ENCODE data around the gene ACTN2. TPM values are rescaled to one million over a fixed set of nuclear protein-coding genes. Genes with fewer than 3 reads are reported as not detected.

The ACTN2 gene
- total and polyA plus RNA-seq, 2 donors (not counting 1 experiment from before 2014, with no cell fraction given): 0.17 to 0.22 TPM

- H3K27ac ChIP-seq (ENCODE audit: insufficient read depth, low read length): no peak overlapping the region
- H2AFZ ChIP-seq (ENCODE audit: low read length): no peak overlapping the region
- no peaks in the 10 kb centered on the region for H3K9me3 ChIP-seq (ENCODE audit: control insufficient read depth, insufficient read depth, low read depth, low read length)
- TF ChIP-seq EZH2 (IDR thresholded peaks at IDR 0.05; ENCODE audit: low read length, missing control alignments) (no peak), CTCF (conservative IDR thresholded peaks at IDR 0.05 in 1 of 2, IDR thresholded peaks at IDR 0.05 in 1 of 2; ENCODE audit: low read depth in 1 of 2, low read length in 2 of 2) (peak; percentile 40 to 45)
- no peak overlapping the region for H3K4me3 ChIP-seq (replicated peaks in 1 of 4; ENCODE audit: control extremely low read depth in 1 of 4, insufficient read depth in 1 of 4, low read depth in 3 of 4, low read length in 4 of 4)
- H3K36me3 ChIP-seq (ENCODE audit: control insufficient read depth, insufficient read depth, low read length): no peaks in the 10 kb centered on the region
- no peaks in the 10 kb centered on the region for H3K27me3 ChIP-seq (ENCODE audit: control insufficient read depth, insufficient read depth, low read length)
- no peak overlapping the region for H3K9ac ChIP-seq (ENCODE audit: insufficient read depth, low read length)
- no peaks in the 10 kb centered on the region for H4K20me1 ChIP-seq (ENCODE audit: control insufficient read depth, extremely low read depth, insufficient read depth, low read length)
- H3K4me1 ChIP-seq (ENCODE audit: control insufficient read depth, extremely low read depth, insufficient read depth, low read length): no peaks in the 10 kb centered on the region
- peak; percentile 19 to 39 for DNase-seq (ENCODE audit: low read depth in 2 of 2)
- H3K4me2 ChIP-seq (ENCODE audit: extremely low read depth, insufficient read depth, low read length): no peak overlapping the region
- no peaks in the 10 kb centered on the region for H3K79me2 ChIP-seq (ENCODE audit: control insufficient read depth, insufficient read depth, low read length)
Observed at GRCh38 chr1:236774926-236775325, 88.6 kb downstream of the ACTN2 start.

GRCh38 chr1:236779312-236779711 is 93.0 kb downstream of the ACTN2 start:
- Histone ChIP-seq H3K27me3 (ENCODE audit: control insufficient read depth, insufficient read depth, low read length) (no peaks in the 10 kb centered on the region), H3K4me2 (ENCODE audit: extremely low read depth, insufficient read depth, low read length) (no peak overlapping the region), H3K4me1 (ENCODE audit: control insufficient read depth, extremely low read depth, insufficient read depth, low read length) (no peaks in the 10 kb centered on the region), H2AFZ (ENCODE audit: low read length) (no peak overlapping the region), H4K20me1 (ENCODE audit: control insufficient read depth, extremely low read depth, insufficient read depth, low read length) (no peaks in the 10 kb centered on the region), H3K79me2 (ENCODE audit: control insufficient read depth, insufficient read depth, low read length) (no peaks in the 10 kb centered on the region), H3K27ac (ENCODE audit: insufficient read depth, low read length) (no peak overlapping the region), H3K9ac (ENCODE audit: insufficient read depth, low read length) (no peak overlapping the region), H3K9me3 (ENCODE audit: control insufficient read depth, insufficient read depth, low read depth, low read length) (no peaks in the 10 kb centered on the region), H3K36me3 (ENCODE audit: control insufficient read depth, insufficient read depth, low read length) (no peaks in the 10 kb centered on the region), H3K4me3 (replicated peaks in 1 of 4; ENCODE audit: control extremely low read depth in 1 of 4, insufficient read depth in 1 of 4, low read depth in 3 of 4, low read length in 4 of 4) (no peak overlapping the region)
- TF ChIP-seq CTCF (conservative IDR thresholded peaks at IDR 0.05 in 1 of 2, IDR thresholded peaks at IDR 0.05 in 1 of 2; ENCODE audit: low read depth in 1 of 2, low read length in 2 of 2) (no peak), EZH2 (IDR thresholded peaks at IDR 0.05; ENCODE audit: low read length, missing control alignments) (no peak)
- DNase-seq (ENCODE audit: low read depth in 2 of 2): no peak

GRCh38 chr1:236785477-236785876 is 99.2 kb downstream of the ACTN2 start:
- no peaks in the 10 kb centered on the region for H3K4me1 ChIP-seq (ENCODE audit: control insufficient read depth, extremely low read depth, insufficient read depth, low read length)
- no peaks in the 10 kb centered on the region for H3K36me3 ChIP-seq (ENCODE audit: control insufficient read depth, insufficient read depth, low read length)
- H3K9ac ChIP-seq (ENCODE audit: insufficient read depth, low read length): no peak overlapping the region
- H3K79me2 ChIP-seq (ENCODE audit: control insufficient read depth, insufficient read depth, low read length): no peaks in the 10 kb centered on the region
- H4K20me1 ChIP-seq (ENCODE audit: control insufficient read depth, extremely low read depth, insufficient read depth, low read length): no peaks in the 10 kb centered on the region
- no peak overlapping the region for H3K4me2 ChIP-seq (ENCODE audit: extremely low read depth, insufficient read depth, low read length)
- no peaks in the 10 kb centered on the region for H3K27me3 ChIP-seq (ENCODE audit: control insufficient read depth, insufficient read depth, low read length)
- no peak for DNase-seq (ENCODE audit: low read depth in 2 of 2)
- no peak overlapping the region for H2AFZ ChIP-seq (ENCODE audit: low read length)
- H3K27ac ChIP-seq (ENCODE audit: insufficient read depth, low read length): no peak overlapping the region
- no peak overlapping the region for H3K4me3 ChIP-seq (replicated peaks in 1 of 4; ENCODE audit: control extremely low read depth in 1 of 4, insufficient read depth in 1 of 4, low read depth in 3 of 4, low read length in 4 of 4)
- TF ChIP-seq CTCF (conservative IDR thresholded peaks at IDR 0.05 in 1 of 2, IDR thresholded peaks at IDR 0.05 in 1 of 2; ENCODE audit: low read depth in 1 of 2, low read length in 2 of 2): no peak
- H3K9me3 ChIP-seq (ENCODE audit: control insufficient read depth, insufficient read depth, low read depth, low read length): no peaks in the 10 kb centered on the region
